HCT116 (cell line): ENCODE measurements around the gene ZBTB47. TPM values are rescaled to one million over a fixed set of nuclear protein-coding genes. Genes with fewer than 3 reads are reported as not detected.

Source experiments
- ATAC-seq: fragments of 200-7000 bp; cut with Tn5 transposase; 2 replicates; pipeline ENCODE4 v1.9.1; 2020; ENCODE audit warnings: mild to moderate bottlenecking, moderate library complexity
- BruUV-seq: library from RNA; stranded (reverse); fragments of 400-500 nt; replicated peaks from 2 replicates; lab custom pipeline; 2021; lab: Mats Ljungman, UMichigan
- CTCF ChIA-PET: fragments of 300-600 bp; sonication (Branson Sonifier 250); formaldehyde crosslinking; loops from one replicate; lab custom pipeline; 2021; ENCODE audit warnings: antibody characterized with exemption; lab: Charles Lee
- POLR2A ChIA-PET: fragments of 300-600, 350-600 bp; sonication (Branson Sonifier 250); formaldehyde crosslinking; loops from one replicate; lab custom pipeline; 2021; ENCODE audit warnings: antibody characterized with exemption; lab: Charles Lee
- RAD21 ChIA-PET, 2 experiments: fragments of 300-600 bp; sonication (Branson Sonifier 250); formaldehyde crosslinking; loops; one replicate each; lab custom pipeline; 2023; ENCODE audit warnings: low total read pairs in 2 of 2; ENCODE audit not compliant: uncharacterized antibody in 2 of 2, unreplicated experiment in 2 of 2, low non-redundant PET in 1 of 2; lab: Charles Lee
- DNase-seq: peaks from one replicate; pipeline ENCODE4 v3.0.0-alpha.2; 2010; ENCODE audit warnings: low read depth, low spot score
- H2AFZ ChIP-seq: fragments of 200-600 bp; shearing (Covaris generic), sonication (generic); 2 replicates; pipeline ENCODE4 v1.6.1; 2017; ENCODE audit warnings: low read depth, mixed run types, mixed read lengths, antibody characterized with exemption, low read length; ENCODE audit not compliant: poor library complexity, severe bottlenecking
- H3K27ac ChIP-seq: 2 replicates; pipeline ENCODE4 v1.5.1; 2012; ENCODE audit warnings: low read depth, low read length
- H3K27me3 ChIP-seq: fragments of 200-600 bp; sonication (generic); 2 replicates; pipeline ENCODE4 v1.6.1; 2016; ENCODE audit warnings: mixed run types, low read length, mixed read lengths; ENCODE audit not compliant: insufficient read depth
- H3K36me3 ChIP-seq, 2 experiments: fragments of 200-500 bp in 1 of 2; fragments of 200-600 bp in 1 of 2; sonication (Bioruptor generic) in 1 of 2; sonication (generic) in 1 of 2; 2 replicates each; pipeline versions ENCODE4 v1.5.1 to v1.6.1; 2014 to 2016; ENCODE audit warnings: low read length in 2 of 2, inconsistent platforms in 1 of 2, mixed read lengths in 1 of 2, mixed run types in 1 of 2; ENCODE audit not compliant: insufficient read depth in 2 of 2, control insufficient read depth in 1 of 2
- H3K4me1 ChIP-seq, 2 experiments: fragments of 200-600 bp in 1 of 2; sonication (generic) in 1 of 2; 2 replicates each; pipeline versions ENCODE4 v1.5.1 to v1.6.1; 2012 to 2017; ENCODE audit warnings: low read length in 2 of 2, inconsistent platforms in 1 of 2, mild to moderate bottlenecking in 1 of 2, mixed read lengths in 1 of 2, mixed run types in 1 of 2, moderate library complexity in 1 of 2; ENCODE audit not compliant: insufficient read depth in 2 of 2, control insufficient read depth in 1 of 2
- H3K4me2 ChIP-seq: fragments of 200-600 bp; sonication (generic); 2 replicates; pipeline ENCODE4 v1.6.1; 2017; ENCODE audit warnings: mixed run types, low read length, mixed read lengths
- H3K4me3 ChIP-seq, 2 experiments: fragments of 200-600 bp in 1 of 2; sonication (generic) in 1 of 2; replicated peaks in 1 of 2; 2 replicates each; pipeline ENCODE4 v1.5.1; 2011 to 2016; ENCODE audit warnings: low read length in 2 of 2, control low read depth in 1 of 2, low read depth in 1 of 2, mild to moderate bottlenecking in 1 of 2, mixed read lengths in 1 of 2, mixed run types in 1 of 2
- H3K79me2 ChIP-seq: fragments of 200-600 bp; sonication (generic); 2 replicates; pipeline ENCODE4 v1.6.1; 2017; ENCODE audit warnings: mild to moderate bottlenecking, mixed run types, low read length, moderate library complexity, mixed read lengths; ENCODE audit not compliant: insufficient read depth
- H3K9ac ChIP-seq: fragments of 200-600 bp; sonication (generic); 2 replicates; pipeline ENCODE4 v1.6.1; 2016; ENCODE audit warnings: low read length, mixed read lengths
- H3K9me2 ChIP-seq: fragments of 200-600 bp; sonication (generic), shearing (Covaris generic); 2 replicates; pipeline ENCODE4 v1.6.1; 2017; ENCODE audit warnings: mixed run types, mild to moderate bottlenecking, moderate library complexity; ENCODE audit not compliant: insufficient read depth
- H3K9me3 ChIP-seq, 2 experiments: fragments of 200-500 bp in 1 of 2; fragments of 200-600 bp in 1 of 2; sonication (Bioruptor generic) in 1 of 2; sonication (generic) in 1 of 2; 2 replicates each; pipeline ENCODE4 v1.6.1; 2014 to 2017; ENCODE audit warnings: low read length in 2 of 2, mixed read lengths in 2 of 2, inconsistent platforms in 1 of 2, low read depth in 1 of 2, mild to moderate bottlenecking in 1 of 2, mixed run types in 1 of 2, moderate library complexity in 1 of 2; ENCODE audit not compliant: control insufficient read depth in 1 of 2, insufficient read depth in 1 of 2
- H4K20me1 ChIP-seq: fragments of 200-600 bp; sonication (generic), shearing (Covaris generic); 2 replicates; pipeline ENCODE4 v1.6.1; 2017; ENCODE audit warnings: mixed run types, mild to moderate bottlenecking, moderate library complexity; ENCODE audit not compliant: insufficient read depth
- CBX3 ChIP-seq: IDR thresholded peaks from 2 replicates; pipeline ENCODE4 v1.6.1; 2012; ENCODE audit warnings: low read depth
- CEBPB ChIP-seq: IDR thresholded peaks from 2 replicates; pipeline ENCODE4 v1.6.1; 2012; ENCODE audit warnings: low read depth
- EGR1 ChIP-seq: IDR thresholded peaks from 2 replicates; pipeline ENCODE4 v1.6.1; 2012; ENCODE audit warnings: low read depth
- ELF1 ChIP-seq: IDR thresholded peaks from 2 replicates; pipeline ENCODE4 v1.6.1; 2012; ENCODE audit warnings: low read depth, borderline replicate concordance
- EZH2phosphoT487 ChIP-seq: fragments of 200-600 bp; IDR thresholded peaks from 2 replicates; pipeline ENCODE4 v1.6.1; 2018; ENCODE audit warnings: antibody characterized with exemption, borderline replicate concordance
- FOSL1 ChIP-seq: IDR thresholded peaks from 2 replicates; pipeline ENCODE4 v1.6.1; 2012; ENCODE audit warnings: low read depth
- POLR2AphosphoS5 ChIP-seq: IDR thresholded peaks from 2 replicates; pipeline ENCODE4 v1.6.1; 2011; ENCODE audit warnings: mild to moderate bottlenecking, low read depth, low read length, moderate library complexity
- SIN3A ChIP-seq: IDR thresholded peaks from 2 replicates; pipeline ENCODE4 v1.6.1; 2012; ENCODE audit warnings: low read depth
- SRF ChIP-seq: IDR thresholded peaks from 2 replicates; pipeline ENCODE4 v1.6.1; 2012; ENCODE audit warnings: low read depth
- ZFX ChIP-seq: fragments of 450-650 bp; IDR thresholded peaks from 2 replicates; pipeline ENCODE4 v1.6.1; 2017
- ZNF274 ChIP-seq: fragments of 200-500 bp; sonication (Bioruptor generic); IDR thresholded peaks from 2 replicates; pipeline ENCODE4 v1.6.1; 2014; ENCODE audit warnings: mild to moderate bottlenecking, low read depth, low read length, inconsistent platforms
- intact Hi-C: fragments of 100-400 bp; cut with micrococcal nuclease; formaldehyde crosslinking; loops from 2 replicates; pipeline ENCODE4 v1.10.0; 2022
- total RNA-seq: library from RNA; stranded (reverse); gene quantifications from one replicate; pipeline ENCODE4 v1.2.1, GENCODE V29; 2021; ENCODE audit not compliant: unreplicated experiment
- TF ChIP-seq, protein P1 (sequence below): IDR thresholded peaks from 2 replicates; pipeline ENCODE4 v1.6.1; 2011; ENCODE audit warnings: mild to moderate bottlenecking, low read length, moderate library complexity; ENCODE audit not compliant: insufficient replicate concordance; ENCODE audit errors: extremely low read depth
- TF ChIP-seq, protein P2 (sequence below): IDR thresholded peaks from 2 replicates; pipeline ENCODE4 v1.6.1; 2012
- TF ChIP-seq, protein P3 (sequence below), 3 experiments: fragments of 200-600 bp in 1 of 3; sonication (generic) in 1 of 3; IDR thresholded peaks in 2 of 3; conservative IDR thresholded peaks in 1 of 3; 2 replicates each; pipeline ENCODE4 v1.5.1; 2012 to 2017; ENCODE audit warnings: low read depth in 2 of 3, low read length in 2 of 3, antibody characterized with exemption in 1 of 3, borderline replicate concordance in 1 of 3, control low read depth in 1 of 3, mild to moderate bottlenecking in 1 of 3, mixed read lengths in 1 of 3, mixed run types in 1 of 3, moderate library complexity in 1 of 3; ENCODE audit not compliant: insufficient read depth in 1 of 3
- TF ChIP-seq, protein P4 (sequence below): IDR thresholded peaks from 2 replicates; pipeline ENCODE4 v1.6.1; 2012

Gene ZBTB47
- total RNA-seq, 1 experiment from 2014 or later: 6.3 TPM

DNA sequence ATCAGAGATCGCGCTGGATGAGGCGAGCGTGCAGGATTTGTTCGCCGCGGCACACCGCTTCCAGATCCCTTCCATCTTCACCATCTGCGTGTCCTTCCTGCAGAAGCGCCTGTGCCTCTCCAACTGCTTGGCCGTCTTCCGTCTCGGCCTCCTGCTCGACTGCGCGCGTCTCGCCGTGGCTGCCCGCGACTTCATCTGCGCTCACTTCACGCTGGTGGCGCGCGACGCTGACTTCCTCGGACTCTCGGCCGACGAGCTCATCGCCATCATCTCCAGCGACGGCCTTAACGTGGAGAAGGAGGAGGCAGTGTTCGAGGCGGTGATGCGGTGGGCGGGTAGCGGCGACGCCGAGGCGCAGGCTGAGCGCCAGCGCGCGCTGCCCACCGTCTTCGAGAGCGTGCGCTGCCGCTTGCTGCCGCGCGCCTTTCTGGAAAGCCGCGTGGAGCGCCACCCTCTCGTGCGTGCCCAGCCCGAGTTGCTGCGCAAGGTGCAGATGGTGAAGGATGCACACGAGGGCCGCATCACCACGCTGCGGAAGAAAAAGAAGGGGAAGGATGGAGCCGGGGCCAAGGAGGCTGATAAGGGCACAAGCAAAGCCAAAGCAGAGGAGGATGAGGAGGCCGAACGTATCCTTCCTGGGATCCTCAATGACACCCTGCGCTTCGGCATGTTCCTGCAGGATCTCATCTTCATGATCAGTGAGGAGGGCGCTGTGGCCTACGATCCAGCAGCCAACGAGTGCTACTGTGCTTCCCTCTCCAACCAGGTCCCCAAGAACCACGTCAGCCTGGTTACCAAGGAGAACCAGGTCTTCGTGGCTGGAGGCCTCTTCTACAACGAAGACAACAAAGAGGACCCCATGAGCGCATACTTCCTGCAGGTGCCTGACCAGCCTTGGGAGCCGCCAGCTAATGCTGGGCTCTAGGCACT lies 32.7 kb downstream of the ZBTB47 start:
- H3K9me3 ChIP-seq: no peaks in the 10 kb centered on the region
- ATAC-seq: no peak
- no peaks in the 10 kb centered on the region for H3K36me3 ChIP-seq
- no peak overlapping the region for H3K4me2 ChIP-seq
- no peaks in the 10 kb centered on the region for H4K20me1 ChIP-seq
- no peaks in the 10 kb centered on the region for H3K9me2 ChIP-seq
- no peak overlapping the region for H3K27ac ChIP-seq
- no peaks in the 10 kb centered on the region for H3K79me2 ChIP-seq
- RAD21 ChIA-PET: no interaction called here
- TF ChIP-seq CEBPB (no peak), ELF1 (no peak), FOSL1 (no peak), SRF (no peak), EGR1 (no peak), SIN3A (no peak), EZH2phosphoT487 (no peak), POLR2AphosphoS5 (no peak), CBX3 (no peak), ZFX (no peak), ZNF274 (no peak)
- TF ChIP-seq, protein P1, sequence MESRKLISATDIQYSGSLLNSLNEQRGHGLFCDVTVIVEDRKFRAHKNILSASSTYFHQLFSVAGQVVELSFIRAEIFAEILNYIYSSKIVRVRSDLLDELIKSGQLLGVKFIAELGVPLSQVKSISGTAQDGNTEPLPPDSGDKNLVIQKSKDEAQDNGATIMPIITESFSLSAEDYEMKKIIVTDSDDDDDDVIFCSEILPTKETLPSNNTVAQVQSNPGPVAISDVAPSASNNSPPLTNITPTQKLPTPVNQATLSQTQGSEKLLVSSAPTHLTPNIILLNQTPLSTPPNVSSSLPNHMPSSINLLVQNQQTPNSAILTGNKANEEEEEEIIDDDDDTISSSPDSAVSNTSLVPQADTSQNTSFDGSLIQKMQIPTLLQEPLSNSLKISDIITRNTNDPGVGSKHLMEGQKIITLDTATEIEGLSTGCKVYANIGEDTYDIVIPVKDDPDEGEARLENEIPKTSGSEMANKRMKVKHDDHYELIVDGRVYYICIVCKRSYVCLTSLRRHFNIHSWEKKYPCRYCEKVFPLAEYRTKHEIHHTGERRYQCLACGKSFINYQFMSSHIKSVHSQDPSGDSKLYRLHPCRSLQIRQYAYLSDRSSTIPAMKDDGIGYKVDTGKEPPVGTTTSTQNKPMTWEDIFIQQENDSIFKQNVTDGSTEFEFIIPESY: no peak
- TF ChIP-seq, protein P2, sequence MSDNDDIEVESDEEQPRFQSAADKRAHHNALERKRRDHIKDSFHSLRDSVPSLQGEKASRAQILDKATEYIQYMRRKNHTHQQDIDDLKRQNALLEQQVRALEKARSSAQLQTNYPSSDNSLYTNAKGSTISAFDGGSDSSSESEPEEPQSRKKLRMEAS: no peak
- TF ChIP-seq, protein P3, sequence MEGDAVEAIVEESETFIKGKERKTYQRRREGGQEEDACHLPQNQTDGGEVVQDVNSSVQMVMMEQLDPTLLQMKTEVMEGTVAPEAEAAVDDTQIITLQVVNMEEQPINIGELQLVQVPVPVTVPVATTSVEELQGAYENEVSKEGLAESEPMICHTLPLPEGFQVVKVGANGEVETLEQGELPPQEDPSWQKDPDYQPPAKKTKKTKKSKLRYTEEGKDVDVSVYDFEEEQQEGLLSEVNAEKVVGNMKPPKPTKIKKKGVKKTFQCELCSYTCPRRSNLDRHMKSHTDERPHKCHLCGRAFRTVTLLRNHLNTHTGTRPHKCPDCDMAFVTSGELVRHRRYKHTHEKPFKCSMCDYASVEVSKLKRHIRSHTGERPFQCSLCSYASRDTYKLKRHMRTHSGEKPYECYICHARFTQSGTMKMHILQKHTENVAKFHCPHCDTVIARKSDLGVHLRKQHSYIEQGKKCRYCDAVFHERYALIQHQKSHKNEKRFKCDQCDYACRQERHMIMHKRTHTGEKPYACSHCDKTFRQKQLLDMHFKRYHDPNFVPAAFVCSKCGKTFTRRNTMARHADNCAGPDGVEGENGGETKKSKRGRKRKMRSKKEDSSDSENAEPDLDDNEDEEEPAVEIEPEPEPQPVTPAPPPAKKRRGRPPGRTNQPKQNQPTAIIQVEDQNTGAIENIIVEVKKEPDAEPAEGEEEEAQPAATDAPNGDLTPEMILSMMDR (IDR thresholded peaks at IDR 0.05 in 2 of 3, conservative IDR thresholded peaks at IDR 0.05 in 1 of 3; ENCODE audit: borderline replicate concordance in 1 of 3, insufficient read depth in 1 of 3, low read depth in 2 of 3, low read length in 2 of 3): no peak
- TF ChIP-seq, protein P4, sequence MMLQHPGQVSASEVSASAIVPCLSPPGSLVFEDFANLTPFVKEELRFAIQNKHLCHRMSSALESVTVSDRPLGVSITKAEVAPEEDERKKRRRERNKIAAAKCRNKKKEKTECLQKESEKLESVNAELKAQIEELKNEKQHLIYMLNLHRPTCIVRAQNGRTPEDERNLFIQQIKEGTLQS: no peak
- no peak overlapping the region for H3K4me3 ChIP-seq
- peaks cover 3 to 23% of the 10 kb centered on the region in 2 experiments; a peak in 3 of 4 replicates for H3K4me1 ChIP-seq
- CTCF ChIA-PET: no interaction called here
- H2AFZ ChIP-seq: no peak overlapping the region
- H3K9ac ChIP-seq: no peak overlapping the region
- no peaks in the 10 kb centered on the region for H3K27me3 ChIP-seq
- DNase-seq: no peak
- intact Hi-C loops: no loop called here
- POLR2A ChIA-PET: no interaction called here
- no TSS peak for BruUV-seq
